Measurements from ENCODE around the gene XYLT2.
"Not testable (repeated sequence)": the region's sequence is repeated elsewhere in the genome, so short reads cannot be mapped to it uniquely, and the experiment has no call there.

DNA sequence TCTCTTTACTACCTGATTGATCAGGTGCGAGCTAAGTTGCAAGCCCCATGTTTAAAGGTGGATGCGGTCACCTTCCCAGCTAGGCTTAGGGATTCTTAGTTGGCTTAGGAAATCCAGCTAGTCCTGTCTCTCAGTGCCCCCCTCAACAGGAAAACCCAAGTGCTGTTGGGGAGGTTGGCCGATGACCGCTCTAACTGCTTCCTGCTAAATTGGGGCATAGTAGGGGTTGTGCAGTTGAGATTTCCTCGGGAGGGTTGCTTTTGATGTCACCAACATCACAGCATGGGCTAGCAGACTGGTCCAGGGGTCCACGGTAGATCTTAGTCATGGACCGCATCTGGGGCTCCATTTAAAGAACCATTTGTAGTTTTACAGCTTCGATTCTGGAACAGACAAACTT lies 53.7 kb downstream of the XYLT2 start:
- TF ChIP-seq, protein P1, sequence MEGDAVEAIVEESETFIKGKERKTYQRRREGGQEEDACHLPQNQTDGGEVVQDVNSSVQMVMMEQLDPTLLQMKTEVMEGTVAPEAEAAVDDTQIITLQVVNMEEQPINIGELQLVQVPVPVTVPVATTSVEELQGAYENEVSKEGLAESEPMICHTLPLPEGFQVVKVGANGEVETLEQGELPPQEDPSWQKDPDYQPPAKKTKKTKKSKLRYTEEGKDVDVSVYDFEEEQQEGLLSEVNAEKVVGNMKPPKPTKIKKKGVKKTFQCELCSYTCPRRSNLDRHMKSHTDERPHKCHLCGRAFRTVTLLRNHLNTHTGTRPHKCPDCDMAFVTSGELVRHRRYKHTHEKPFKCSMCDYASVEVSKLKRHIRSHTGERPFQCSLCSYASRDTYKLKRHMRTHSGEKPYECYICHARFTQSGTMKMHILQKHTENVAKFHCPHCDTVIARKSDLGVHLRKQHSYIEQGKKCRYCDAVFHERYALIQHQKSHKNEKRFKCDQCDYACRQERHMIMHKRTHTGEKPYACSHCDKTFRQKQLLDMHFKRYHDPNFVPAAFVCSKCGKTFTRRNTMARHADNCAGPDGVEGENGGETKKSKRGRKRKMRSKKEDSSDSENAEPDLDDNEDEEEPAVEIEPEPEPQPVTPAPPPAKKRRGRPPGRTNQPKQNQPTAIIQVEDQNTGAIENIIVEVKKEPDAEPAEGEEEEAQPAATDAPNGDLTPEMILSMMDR (IDR thresholded peaks at IDR 0.05) = not testable (repeated sequence)
- TF ChIP-seq POLR2A (IDR thresholded peaks at IDR 0.05) = not testable (repeated sequence)

All from right lobe of liver (tissue), 4 donors.